IMR-90 (cell line): ENCODE measurements around the gene NRL. TPM values are rescaled to one million over a fixed set of nuclear protein-coding genes. Genes with fewer than 3 reads are reported as not detected.

Experiments used
- ATAC-seq: fragments of 200-7000 bp; cut with Tn5 transposase; 2 replicates; pipeline ENCODE4 v1.9.1; 2020; ENCODE audit warnings: low read depth, mild to moderate bottlenecking, moderate library complexity
- BruUV-seq: library from RNA; stranded (reverse); fragments of 400-500 nt; replicated peaks from 2 replicates; lab custom pipeline; 2021; lab: Mats Ljungman, UMichigan
- CTCF ChIA-PET: fragments of 300-600 bp; formaldehyde crosslinking; extraction: SDS; loops from one replicate; lab custom pipeline; 2021; ENCODE audit warnings: antibody characterized with exemption; lab: Yijun Ruan, JAX
- POLR2A ChIA-PET: fragments of 300-600 bp; sonication (Branson Sonifier 250); formaldehyde crosslinking; loops from one replicate; lab custom pipeline; 2022; ENCODE audit warnings: antibody characterized with exemption; ENCODE audit not compliant: unreplicated experiment; lab: Charles Lee
- DNase-seq: peaks from one replicate; pipeline ENCODE4 v3.0.0; 2013
- H2AFZ ChIP-seq: replicated peaks from 2 replicates; pipeline ENCODE3; 2013; ENCODE audit warnings: low read length, mild to moderate bottlenecking; ENCODE audit not compliant: poor library complexity
- H2AK5ac ChIP-seq: 2 replicates; pipeline ENCODE4 v1.6.1; 2013; ENCODE audit warnings: low read depth, low read length, inconsistent platforms
- H2AK9ac ChIP-seq: replicated peaks from 2 replicates; pipeline ENCODE3; 2013; ENCODE audit warnings: mild to moderate bottlenecking, low read depth, low read length, moderate library complexity; ENCODE audit not compliant: poor library complexity
- H2BK120ac ChIP-seq: 2 replicates; pipeline ENCODE4 v1.6.1; 2013; ENCODE audit warnings: low read depth, low read length, inconsistent platforms
- H2BK15ac ChIP-seq: 3 replicates; pipeline ENCODE4 v1.6.1; 2013; ENCODE audit warnings: low read depth, low read length, inconsistent platforms
- H2BK20ac ChIP-seq: 2 replicates; pipeline ENCODE4 v1.6.1; 2013; ENCODE audit warnings: low read depth, mild to moderate bottlenecking, inconsistent platforms, low read length, moderate library complexity
- H2BK5ac ChIP-seq: 2 replicates; pipeline ENCODE4 v1.6.1; 2013; ENCODE audit warnings: mild to moderate bottlenecking, low read depth, low read length, inconsistent platforms; ENCODE audit not compliant: poor library complexity, severe bottlenecking
- H3K14ac ChIP-seq: replicated peaks from 2 replicates; pipeline ENCODE4 v1.6.1; 2013; ENCODE audit warnings: low read depth, low read length, inconsistent platforms
- H3K18ac ChIP-seq: 2 replicates; pipeline ENCODE4 v1.6.1; 2013; ENCODE audit warnings: low read depth, low read length, control low read depth
- H3K23ac ChIP-seq: 2 replicates; pipeline ENCODE4 v1.6.1; 2013; ENCODE audit warnings: low read depth, low read length, inconsistent platforms
- H3K27ac ChIP-seq: 2 replicates; pipeline ENCODE4 v1.5.1; 2013; ENCODE audit warnings: mild to moderate bottlenecking, control low read depth, low read length; ENCODE audit not compliant: insufficient read depth
- H3K27me3 ChIP-seq: 2 replicates; pipeline ENCODE4 v1.6.1; 2013; ENCODE audit warnings: low read length; ENCODE audit not compliant: control insufficient read depth, insufficient read depth
- H3K36me3 ChIP-seq: 2 replicates; pipeline ENCODE4 v1.6.1; 2013; ENCODE audit warnings: low read length, mixed read lengths; ENCODE audit not compliant: control insufficient read depth, insufficient read depth
- H3K4ac ChIP-seq: 2 replicates; pipeline ENCODE4 v1.6.1; 2013; ENCODE audit warnings: low read depth, low read length, inconsistent platforms
- H3K4me1 ChIP-seq: 2 replicates; pipeline ENCODE4 v1.6.1; 2013; ENCODE audit warnings: low read length, mixed read lengths; ENCODE audit not compliant: control insufficient read depth, insufficient read depth
- H3K4me2 ChIP-seq: 2 replicates; pipeline ENCODE4 v1.6.1; 2013; ENCODE audit warnings: low read depth, mild to moderate bottlenecking, control low read depth, low read length, moderate library complexity
- H3K4me3 ChIP-seq: 2 replicates; pipeline ENCODE4 v1.5.1; 2013; ENCODE audit warnings: low read depth, mild to moderate bottlenecking, control low read depth, low read length, moderate library complexity; ENCODE audit not compliant: insufficient read depth
- H3K56ac ChIP-seq: 2 replicates; pipeline ENCODE4 v1.6.1; 2013; ENCODE audit warnings: low read length, inconsistent platforms; ENCODE audit not compliant: insufficient read depth; ENCODE audit errors: extremely low read depth
- H3K79me1 ChIP-seq, 2 experiments: 2 replicates each; pipeline ENCODE4 v1.6.1; 2013; ENCODE audit warnings: low read length in 2 of 2, inconsistent platforms in 1 of 2, low read depth in 1 of 2
- H3K9ac ChIP-seq: 2 replicates; pipeline ENCODE4 v1.6.1; 2013; ENCODE audit warnings: low read depth, low read length, control low read depth
- H3K9me1 ChIP-seq: 2 replicates; pipeline ENCODE4 v1.6.1; 2013; ENCODE audit warnings: low read length, inconsistent platforms; ENCODE audit not compliant: insufficient read depth
- H3K9me3 ChIP-seq: 2 replicates; pipeline ENCODE4 v1.6.1; 2013; ENCODE audit warnings: low read length; ENCODE audit not compliant: control insufficient read depth, insufficient read depth
- H4K20me1 ChIP-seq: 2 replicates; pipeline ENCODE4 v1.6.1; 2013; ENCODE audit warnings: low read length, inconsistent platforms; ENCODE audit not compliant: insufficient read depth
- H4K5ac ChIP-seq: 2 replicates; pipeline ENCODE4 v1.6.1; 2013; ENCODE audit warnings: mild to moderate bottlenecking, low read depth, low read length, control low read depth
- H4K8ac ChIP-seq, 2 experiments: 2 replicates each; pipeline ENCODE4 v1.6.1; 2013; ENCODE audit warnings: low read depth in 2 of 2, low read length in 2 of 2, control low read depth in 1 of 2, inconsistent platforms in 1 of 2
- H4K91ac ChIP-seq: 2 replicates; pipeline ENCODE4 v1.6.1; 2013; ENCODE audit warnings: low read depth, low read length, inconsistent platforms; ENCODE audit not compliant: insufficient read depth
- BHLHE40 ChIP-seq: fragments of 150-350 bp; IDR thresholded peaks from 2 replicates; pipeline ENCODE4 v1.6.1; 2016; ENCODE audit warnings: mild to moderate bottlenecking, low read depth, low read length
- CEBPB ChIP-seq: IDR thresholded peaks from 2 replicates; pipeline ENCODE4 v1.6.1; 2012; ENCODE audit warnings: low read depth, low read length, improper control_type of control experiment
- CHD1 ChIP-seq: IDR thresholded peaks from 2 replicates; pipeline ENCODE4 v1.6.1; 2012; ENCODE audit warnings: low read depth, low read length, improper control_type of control experiment
- FOS ChIP-seq: fragments of 150-350 bp; IDR thresholded peaks from 2 replicates; pipeline ENCODE4 v1.6.1; 2016; ENCODE audit warnings: low read depth, low read length
- MAFK ChIP-seq: IDR thresholded peaks from 2 replicates; pipeline ENCODE4 v1.6.1; 2012; ENCODE audit warnings: low read depth, low read length, improper control_type of control experiment
- MAZ ChIP-seq: IDR thresholded peaks from 2 replicates; pipeline ENCODE4 v1.6.1; 2012; ENCODE audit warnings: low read depth, mild to moderate bottlenecking, low read length, improper control_type of control experiment, moderate library complexity, borderline replicate concordance
- MXI1 ChIP-seq: IDR thresholded peaks from 2 replicates; pipeline ENCODE4 v1.6.1; 2012; ENCODE audit warnings: low read depth, mild to moderate bottlenecking, low read length, moderate library complexity, borderline replicate concordance
- NFE2L2 ChIP-seq: fragments of 150-350 bp; IDR thresholded peaks from 2 replicates; pipeline ENCODE4 v1.6.1; 2016; ENCODE audit warnings: low read depth, mild to moderate bottlenecking, low read length
- POLR2A ChIP-seq: IDR thresholded peaks from 2 replicates; pipeline ENCODE4 v1.6.1; 2012; ENCODE audit warnings: mild to moderate bottlenecking, low read depth, low read length
- RAD21 ChIP-seq: IDR thresholded peaks from 2 replicates; pipeline ENCODE4 v1.6.1; 2012; ENCODE audit warnings: low read length, improper control_type of control experiment
- RCOR1 ChIP-seq: IDR thresholded peaks from 2 replicates; pipeline ENCODE4 v1.6.1; 2012; ENCODE audit warnings: mild to moderate bottlenecking, low read length, improper control_type of control experiment; ENCODE audit not compliant: insufficient replicate concordance
- RFX5 ChIP-seq: IDR thresholded peaks from 2 replicates; pipeline ENCODE4 v1.8.0; 2012; ENCODE audit warnings: low read depth, mild to moderate bottlenecking, low read length, moderate library complexity
- SMC3 ChIP-seq: fragments of 150-350 bp; IDR thresholded peaks from 2 replicates; pipeline ENCODE4 v1.6.1; 2016; ENCODE audit warnings: low read depth, mild to moderate bottlenecking, antibody characterized with exemption, low read length, moderate library complexity
- WGBS, 2 experiments: methylation state at CpG; one replicate each; pipeline versions ENCODE4 v1.1.5 to v1.1.7; 2013; ENCODE audit warnings: missing lambda C conversion rate in 2 of 2; ENCODE audit not compliant: insufficient read length in 1 of 2; ENCODE audit errors: extremely low coverage in 2 of 2; 5-methylcytosine and 5-hydroxymethylcytosine counted together
- dilution Hi-C: fragments of 300-500 bp; cut with HindIII; formaldehyde crosslinking; loops from one replicate; pipeline ENCODE4 v1.14.3; 2018; ENCODE audit warnings: low sequenced_read_pairs; ENCODE audit not compliant: unreplicated experiment
- in situ Hi-C: fragments of 300-500 bp; cut with MboI; formaldehyde crosslinking; loops from 3 replicates; pipeline ENCODE4 v1.14.3; 2019; ENCODE audit warnings: low sequenced_read_pairs, inconsistent platforms, mixed read lengths
- intact Hi-C: fragments of 100-400 bp; cut with micrococcal nuclease; formaldehyde crosslinking; loops from 2 replicates; pipeline ENCODE4 v1.10.0; 2022
- polyA plus RNA-seq, 3 experiments: library from polyadenylated mRNA; depleted of rRNA; stranded (reverse); fragments of >200 nt; gene quantifications; 2 replicates each; pipeline ENCODE4 v1.2.3, GENCODE V29; 2012; ENCODE audit warnings: low replicate concordance in 1 of 3
- total RNA-seq: library from RNA; depleted of rRNA; stranded (reverse); fragments of >200 nt; gene quantifications from 2 replicates; pipeline ENCODE4 v1.2.3, GENCODE V29; 2012
- TF ChIP-seq, protein P1 (sequence below): conservative IDR thresholded peaks from 2 replicates; pipeline ENCODE4 v1.5.1; 2012; ENCODE audit warnings: mild to moderate bottlenecking, low read depth, low read length, improper control_type of control experiment
- TF ChIP-seq, protein P2 (sequence below): fragments of 150-350 bp; IDR thresholded peaks from 2 replicates; pipeline ENCODE4 v1.6.1; 2017; ENCODE audit warnings: mild to moderate bottlenecking, antibody characterized with exemption, low read length, low read depth
- TF ChIP-seq, protein P3 (sequence below): fragments of 150-350 bp; IDR thresholded peaks from 2 replicates; pipeline ENCODE4 v1.6.1; 2016; ENCODE audit warnings: low read depth, mild to moderate bottlenecking, low read length, moderate library complexity, borderline replicate concordance

NRL gene
- total and polyA plus RNA-seq, 2 of the 4 experiments (the other 2 are of a cell fraction), result 0.18 to 0.70 TPM

DNA sequence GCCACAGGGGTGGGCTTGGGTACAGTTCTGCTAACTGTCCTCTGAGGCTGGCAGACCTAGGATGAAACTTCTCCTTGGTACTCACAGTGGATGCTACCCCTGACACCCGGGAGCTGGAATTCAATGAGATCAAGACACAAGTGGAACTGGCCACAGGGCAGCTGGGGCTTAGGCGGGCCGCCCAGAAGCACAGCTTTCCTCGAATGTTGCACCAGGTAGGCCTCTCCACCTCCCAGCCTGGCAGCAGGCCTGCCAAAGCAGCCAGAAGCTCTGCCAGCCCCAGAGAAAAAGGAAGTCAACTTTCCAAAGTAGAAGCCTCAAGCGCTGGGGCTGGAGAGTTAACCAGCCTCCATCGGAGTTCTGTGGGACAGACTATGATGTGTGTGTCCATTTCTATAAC, 2.4 kb upstream of the NRL start:
- no peak overlapping the region for H3K9ac ChIP-seq
- no peak overlapping the region for H2BK20ac ChIP-seq
- H3K14ac ChIP-seq, result no peak overlapping the region
- H2BK5ac ChIP-seq, result no peak overlapping the region
- intact Hi-C loops, result no loop called here
- ChIA-PET POLR2A (no interaction called here), CTCF (interaction anchor here (1.2 kb wide), 1 partner anchor 59 kb away, joined by 3 read pairs; no protein-coding TSS in a partner anchor)
- no peak for DNase-seq
- no peak overlapping the region for H3K4ac ChIP-seq
- no peak overlapping the region for H2BK120ac ChIP-seq
- H3K4me1 ChIP-seq, result peaks cover 3% of the 10 kb centered on the region; the same call in 1 of the 2 replicates
- TF ChIP-seq CEBPB (no peak), MXI1 (no peak), CHD1 (no peak), POLR2A (no peak), FOS (no peak), RAD21 (no peak), SMC3 (no peak), BHLHE40 (no peak), NFE2L2 (no peak), RCOR1 (no peak), MAFK (no peak), RFX5 (no peak), MAZ (no peak)
- TF ChIP-seq, protein P1, sequence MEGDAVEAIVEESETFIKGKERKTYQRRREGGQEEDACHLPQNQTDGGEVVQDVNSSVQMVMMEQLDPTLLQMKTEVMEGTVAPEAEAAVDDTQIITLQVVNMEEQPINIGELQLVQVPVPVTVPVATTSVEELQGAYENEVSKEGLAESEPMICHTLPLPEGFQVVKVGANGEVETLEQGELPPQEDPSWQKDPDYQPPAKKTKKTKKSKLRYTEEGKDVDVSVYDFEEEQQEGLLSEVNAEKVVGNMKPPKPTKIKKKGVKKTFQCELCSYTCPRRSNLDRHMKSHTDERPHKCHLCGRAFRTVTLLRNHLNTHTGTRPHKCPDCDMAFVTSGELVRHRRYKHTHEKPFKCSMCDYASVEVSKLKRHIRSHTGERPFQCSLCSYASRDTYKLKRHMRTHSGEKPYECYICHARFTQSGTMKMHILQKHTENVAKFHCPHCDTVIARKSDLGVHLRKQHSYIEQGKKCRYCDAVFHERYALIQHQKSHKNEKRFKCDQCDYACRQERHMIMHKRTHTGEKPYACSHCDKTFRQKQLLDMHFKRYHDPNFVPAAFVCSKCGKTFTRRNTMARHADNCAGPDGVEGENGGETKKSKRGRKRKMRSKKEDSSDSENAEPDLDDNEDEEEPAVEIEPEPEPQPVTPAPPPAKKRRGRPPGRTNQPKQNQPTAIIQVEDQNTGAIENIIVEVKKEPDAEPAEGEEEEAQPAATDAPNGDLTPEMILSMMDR, result no peak
- TF ChIP-seq, protein P2, sequence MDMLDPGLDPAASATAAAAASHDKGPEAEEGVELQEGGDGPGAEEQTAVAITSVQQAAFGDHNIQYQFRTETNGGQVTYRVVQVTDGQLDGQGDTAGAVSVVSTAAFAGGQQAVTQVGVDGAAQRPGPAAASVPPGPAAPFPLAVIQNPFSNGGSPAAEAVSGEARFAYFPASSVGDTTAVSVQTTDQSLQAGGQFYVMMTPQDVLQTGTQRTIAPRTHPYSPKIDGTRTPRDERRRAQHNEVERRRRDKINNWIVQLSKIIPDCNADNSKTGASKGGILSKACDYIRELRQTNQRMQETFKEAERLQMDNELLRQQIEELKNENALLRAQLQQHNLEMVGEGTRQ, result no peak
- TF ChIP-seq, protein P3, sequence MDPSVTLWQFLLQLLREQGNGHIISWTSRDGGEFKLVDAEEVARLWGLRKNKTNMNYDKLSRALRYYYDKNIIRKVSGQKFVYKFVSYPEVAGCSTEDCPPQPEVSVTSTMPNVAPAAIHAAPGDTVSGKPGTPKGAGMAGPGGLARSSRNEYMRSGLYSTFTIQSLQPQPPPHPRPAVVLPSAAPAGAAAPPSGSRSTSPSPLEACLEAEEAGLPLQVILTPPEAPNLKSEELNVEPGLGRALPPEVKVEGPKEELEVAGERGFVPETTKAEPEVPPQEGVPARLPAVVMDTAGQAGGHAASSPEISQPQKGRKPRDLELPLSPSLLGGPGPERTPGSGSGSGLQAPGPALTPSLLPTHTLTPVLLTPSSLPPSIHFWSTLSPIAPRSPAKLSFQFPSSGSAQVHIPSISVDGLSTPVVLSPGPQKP, result no peak
- no peak overlapping the region for H4K91ac ChIP-seq
- dilution Hi-C loops, result no loop called here
- H4K20me1 ChIP-seq, result no peaks in the 10 kb centered on the region
- H3K9me3 ChIP-seq, result no peaks in the 10 kb centered on the region
- H3K27me3 ChIP-seq, result no peaks in the 10 kb centered on the region
- no peak overlapping the region for H3K56ac ChIP-seq
- H3K4me3 ChIP-seq, result no peak overlapping the region
- no peak overlapping the region for H3K23ac ChIP-seq
- no peak overlapping the region for H4K5ac ChIP-seq
- no peak overlapping the region for H4K8ac ChIP-seq
- H2AK9ac ChIP-seq, result no peak overlapping the region
- no peak for ATAC-seq
- H3K4me2 ChIP-seq, result no peak overlapping the region
- no TSS peak for BruUV-seq
- H3K18ac ChIP-seq, result no peak overlapping the region
- peaks cover 10 to 16% of the 10 kb centered on the region in 2 experiments; a peak in 2 of 4 replicates for H3K79me1 ChIP-seq
- in situ Hi-C loops, result no loop called here
- no peak overlapping the region for H2AK5ac ChIP-seq
- peaks cover 27% of the 10 kb centered on the region for H3K36me3 ChIP-seq
- no peak overlapping the region for H2AFZ ChIP-seq
- H3K9me1 ChIP-seq, result peaks cover 8% of the 10 kb centered on the region; the same call in 1 of the 2 replicates
- 81% methylated on average over 2 of the region's 6 CpGs; no CpG with 5 or more reads in 1 of the 2 experiments for WGBS, 2 experiments
- H2BK15ac ChIP-seq, result no peak overlapping the region
- H3K27ac ChIP-seq, result no peak overlapping the region
